Measurements from ENCODE around the gene DCBLD2.

DCBLD2 gene

GRCh38 chr3:98921957-98922356, 20.5 kb upstream of the DCBLD2 start:
- H3K36me3 ChIP-seq (replicated peaks; ENCODE audit: low read depth, low read length) = no peaks in the 10 kb centered on the region
- H3K4me3 ChIP-seq (ENCODE audit: low read length) = no peak overlapping the region
- no peaks in the 10 kb centered on the region for H3K9me3 ChIP-seq (ENCODE audit: insufficient read depth, low read length)
- H3K4me1 ChIP-seq (ENCODE audit: low read length) = no peaks in the 10 kb centered on the region
- no peaks in the 10 kb centered on the region for H3K79me2 ChIP-seq (ENCODE audit: low read length)
- H2AFZ ChIP-seq (ENCODE audit: low read depth, low read length) = no peak overlapping the region
- H3K27me3 ChIP-seq (ENCODE audit: low read depth, low read length) = no peaks in the 10 kb centered on the region
- TF ChIP-seq EZH2phosphoT487 (IDR thresholded peaks at IDR 0.05; ENCODE audit: low read depth) = no peak
- TF ChIP-seq, protein P1, sequence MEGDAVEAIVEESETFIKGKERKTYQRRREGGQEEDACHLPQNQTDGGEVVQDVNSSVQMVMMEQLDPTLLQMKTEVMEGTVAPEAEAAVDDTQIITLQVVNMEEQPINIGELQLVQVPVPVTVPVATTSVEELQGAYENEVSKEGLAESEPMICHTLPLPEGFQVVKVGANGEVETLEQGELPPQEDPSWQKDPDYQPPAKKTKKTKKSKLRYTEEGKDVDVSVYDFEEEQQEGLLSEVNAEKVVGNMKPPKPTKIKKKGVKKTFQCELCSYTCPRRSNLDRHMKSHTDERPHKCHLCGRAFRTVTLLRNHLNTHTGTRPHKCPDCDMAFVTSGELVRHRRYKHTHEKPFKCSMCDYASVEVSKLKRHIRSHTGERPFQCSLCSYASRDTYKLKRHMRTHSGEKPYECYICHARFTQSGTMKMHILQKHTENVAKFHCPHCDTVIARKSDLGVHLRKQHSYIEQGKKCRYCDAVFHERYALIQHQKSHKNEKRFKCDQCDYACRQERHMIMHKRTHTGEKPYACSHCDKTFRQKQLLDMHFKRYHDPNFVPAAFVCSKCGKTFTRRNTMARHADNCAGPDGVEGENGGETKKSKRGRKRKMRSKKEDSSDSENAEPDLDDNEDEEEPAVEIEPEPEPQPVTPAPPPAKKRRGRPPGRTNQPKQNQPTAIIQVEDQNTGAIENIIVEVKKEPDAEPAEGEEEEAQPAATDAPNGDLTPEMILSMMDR (IDR thresholded peaks at IDR 0.05; ENCODE audit: low read depth, low read length) = no peak
- no peaks in the 10 kb centered on the region for H4K20me1 ChIP-seq (ENCODE audit: insufficient read depth, low read length)
- H3K9ac ChIP-seq (ENCODE audit: low read length) = no peak overlapping the region
- H3K4me2 ChIP-seq (ENCODE audit: low read length) = no peak overlapping the region
- H3K27ac ChIP-seq (ENCODE audit: low read length) = no peak overlapping the region

DNA sequence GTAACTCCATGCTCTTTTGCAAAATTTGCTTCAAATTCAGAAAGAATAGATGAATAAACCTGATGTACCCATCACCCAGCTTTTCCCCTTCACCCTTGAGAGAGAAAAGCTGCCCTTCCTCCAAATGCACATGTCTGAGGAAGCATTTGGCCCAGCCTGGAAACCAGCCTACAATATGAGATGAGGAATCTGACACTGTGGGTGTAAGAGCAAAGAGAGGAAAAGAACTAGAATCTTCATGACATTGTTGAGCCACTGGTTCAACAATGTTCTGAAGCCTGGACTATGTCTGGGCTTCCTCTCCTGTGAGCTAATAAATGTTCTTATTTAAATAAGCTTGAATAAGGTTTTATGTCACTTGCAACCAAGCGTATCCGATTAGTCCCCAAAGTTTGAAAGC, 18.7 kb upstream of the DCBLD2 start:
- Histone ChIP-seq H3K27ac (ENCODE audit: low read length) (no peak overlapping the region), H3K4me3 (ENCODE audit: low read length) (no peak overlapping the region), H3K36me3 (replicated peaks; ENCODE audit: low read depth, low read length) (no peaks in the 10 kb centered on the region), H3K4me1 (ENCODE audit: low read length) (no peaks in the 10 kb centered on the region), H3K79me2 (ENCODE audit: low read length) (no peaks in the 10 kb centered on the region), H3K9ac (ENCODE audit: low read length) (no peak overlapping the region), H2AFZ (ENCODE audit: low read depth, low read length) (no peak overlapping the region), H3K9me3 (ENCODE audit: insufficient read depth, low read length) (no peaks in the 10 kb centered on the region), H3K4me2 (ENCODE audit: low read length) (no peak overlapping the region), H3K27me3 (ENCODE audit: low read depth, low read length) (no peaks in the 10 kb centered on the region), H4K20me1 (ENCODE audit: insufficient read depth, low read length) (no peaks in the 10 kb centered on the region)
- no peak for TF ChIP-seq EZH2phosphoT487 (IDR thresholded peaks at IDR 0.05; ENCODE audit: low read depth)

DNA sequence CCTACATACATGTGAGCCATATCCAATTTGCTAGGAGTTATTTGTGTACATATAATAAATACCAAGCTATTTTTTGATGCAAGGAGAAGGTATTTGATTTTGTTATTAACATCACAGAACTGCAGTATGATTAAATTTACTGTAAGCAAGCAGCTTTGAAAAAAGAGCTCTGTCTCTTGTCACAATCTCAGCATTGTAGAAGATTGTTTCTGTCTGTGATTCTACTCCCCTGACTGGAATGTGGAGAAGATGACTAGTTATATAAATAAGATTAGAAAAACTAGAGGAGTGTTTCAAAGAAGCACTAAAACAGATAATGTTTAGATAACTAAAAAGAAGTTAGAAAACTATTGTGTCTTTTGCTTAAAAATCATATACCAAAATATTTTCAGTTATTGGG, 17.1 kb upstream of the DCBLD2 start:
- no peaks in the 10 kb centered on the region for H3K36me3 ChIP-seq (replicated peaks; ENCODE audit: low read depth, low read length)
- H3K4me1 ChIP-seq (ENCODE audit: low read length) = no peaks in the 10 kb centered on the region
- no peaks in the 10 kb centered on the region for H3K79me2 ChIP-seq (ENCODE audit: low read length)
- H3K4me2 ChIP-seq (ENCODE audit: low read length) = no peak overlapping the region
- H2AFZ ChIP-seq (ENCODE audit: low read depth, low read length) = no peak overlapping the region
- TF ChIP-seq, protein P1 (IDR thresholded peaks at IDR 0.05; ENCODE audit: low read depth, low read length) = no peak
- TF ChIP-seq EZH2phosphoT487 (IDR thresholded peaks at IDR 0.05; ENCODE audit: low read depth) = no peak
- H3K27me3 ChIP-seq (ENCODE audit: low read depth, low read length) = no peaks in the 10 kb centered on the region
- H3K27ac ChIP-seq (ENCODE audit: low read length) = no peak overlapping the region
- no peaks in the 10 kb centered on the region for H3K9me3 ChIP-seq (ENCODE audit: insufficient read depth, low read length)
- no peak overlapping the region for H3K4me3 ChIP-seq (ENCODE audit: low read length)
- H3K9ac ChIP-seq (ENCODE audit: low read length) = no peak overlapping the region
- H4K20me1 ChIP-seq (ENCODE audit: insufficient read depth, low read length) = no peaks in the 10 kb centered on the region

- H3K9ac ChIP-seq (ENCODE audit: low read length) = no peak overlapping the region
- no peaks in the 10 kb centered on the region for H4K20me1 ChIP-seq (ENCODE audit: insufficient read depth, low read length)
- H3K4me2 ChIP-seq (ENCODE audit: low read length) = no peak overlapping the region
- H3K4me3 ChIP-seq (ENCODE audit: low read length) = no peak overlapping the region
- H3K9me3 ChIP-seq (ENCODE audit: insufficient read depth, low read length) = no peaks in the 10 kb centered on the region
- no peaks in the 10 kb centered on the region for H3K36me3 ChIP-seq (replicated peaks; ENCODE audit: low read depth, low read length)
- no peak overlapping the region for H3K27ac ChIP-seq (ENCODE audit: low read length)
- H3K79me2 ChIP-seq (ENCODE audit: low read length) = no peaks in the 10 kb centered on the region
- no peak overlapping the region for H2AFZ ChIP-seq (ENCODE audit: low read depth, low read length)
- no peaks in the 10 kb centered on the region for H3K27me3 ChIP-seq (ENCODE audit: low read depth, low read length)
- no peak for TF ChIP-seq EZH2phosphoT487 (IDR thresholded peaks at IDR 0.05; ENCODE audit: low read depth)
- TF ChIP-seq, protein P1 (IDR thresholded peaks at IDR 0.05; ENCODE audit: low read depth, low read length) = no peak
- no peaks in the 10 kb centered on the region for H3K4me1 ChIP-seq (ENCODE audit: low read length)
Observed at GRCh38 chr3:98917608-98918007, 16.1 kb upstream of the DCBLD2 start.

Data from OCI-LY3 (cell line).